GM12891 (cell line): Measurements from ENCODE around the gene PELI1.

ENCODE experiments used
- DNase-seq: peaks from one replicate; pipeline ENCODE4 v3.0.0; 2011; ENCODE audit warnings: low spot score; ENCODE audit not compliant: insufficient read length
- FAIRE-seq: peaks from 2 replicates; lab custom pipeline; 2011; peaks lifted over from hg19 to GRCh38; lab: Jason Lieb, UNC
- PAX5 ChIP-seq: IDR thresholded peaks from 2 replicates; pipeline ENCODE4 v1.6.1; 2011; ENCODE audit warnings: low read length, moderate library complexity, mild to moderate bottlenecking; ENCODE audit not compliant: insufficient read depth, severe bottlenecking
- POLR2A ChIP-seq: IDR thresholded peaks from 2 replicates; pipeline ENCODE4 v1.6.1; 2011; ENCODE audit warnings: low read depth, low read length, control low read depth
- POLR2AphosphoS5 ChIP-seq: IDR thresholded peaks from 2 replicates; pipeline ENCODE4 v1.6.1; 2011; ENCODE audit warnings: low read depth, low read length, control low read depth
- POU2F2 ChIP-seq: IDR thresholded peaks from 2 replicates; pipeline ENCODE4 v1.6.1; 2011; ENCODE audit warnings: low read depth, mild to moderate bottlenecking, control low read depth, low read length, moderate library complexity
- SPI1 ChIP-seq: IDR thresholded peaks from 2 replicates; pipeline ENCODE4 v1.6.1; 2011; ENCODE audit warnings: low read depth, low read length, control low read depth
- TAF1 ChIP-seq: IDR thresholded peaks from 2 replicates; pipeline ENCODE4 v1.6.1; 2011; ENCODE audit warnings: low read depth, low read length, control low read depth

The PELI1 gene

DNA sequence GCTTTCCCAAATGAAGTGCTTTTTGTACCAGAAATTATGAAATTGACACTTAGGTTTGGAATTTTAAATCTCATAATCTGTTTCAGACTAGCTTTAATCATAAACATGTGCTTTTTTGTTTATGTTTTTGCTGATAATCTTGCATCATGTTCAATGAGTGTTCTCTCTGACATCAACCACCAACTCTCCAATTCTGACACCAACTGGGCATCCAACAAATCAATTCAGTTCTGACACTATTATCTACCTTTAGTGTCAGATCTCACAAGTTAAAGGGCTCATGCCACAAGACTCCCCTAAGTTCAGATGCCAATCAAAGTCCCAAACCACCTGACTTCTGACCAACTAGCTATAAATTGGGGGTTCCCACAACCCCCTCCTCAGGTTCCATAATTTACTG lies 19.6 kb downstream of the PELI1 start:
- DNase-seq (no peak), FAIRE-seq (no peak)
- no peak for TF ChIP-seq SPI1
- TF ChIP-seq TAF1 = no peak
- TF ChIP-seq PAX5 = no peak
- TF ChIP-seq POLR2AphosphoS5 = no peak
- no peak for TF ChIP-seq POLR2A
- TF ChIP-seq POU2F2 = no peak

DNA sequence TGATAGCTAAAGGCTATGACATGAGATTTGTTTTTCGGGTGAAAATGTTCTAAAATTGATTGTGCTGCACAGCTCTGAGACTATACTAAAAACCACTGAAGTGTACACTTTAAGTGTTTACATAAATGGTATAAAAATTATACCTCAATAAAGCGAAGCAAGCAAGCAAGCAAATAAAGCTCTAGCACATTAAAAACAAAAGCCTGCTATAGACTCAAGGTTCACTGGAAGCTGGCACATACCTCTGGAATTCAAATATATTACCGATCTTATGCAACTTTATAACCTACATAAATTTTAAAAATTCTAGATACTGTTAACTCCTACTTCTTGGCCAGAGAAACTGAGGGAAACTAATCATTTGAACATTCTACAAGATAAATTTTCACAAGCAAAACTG lies 20.1 kb downstream of the PELI1 start:
- no peak for FAIRE-seq
- TF ChIP-seq POU2F2 (no peak), SPI1 (no peak), TAF1 (no peak), PAX5 (no peak), POLR2AphosphoS5 (no peak), POLR2A (no peak)
- DNase-seq = no peak

DNA sequence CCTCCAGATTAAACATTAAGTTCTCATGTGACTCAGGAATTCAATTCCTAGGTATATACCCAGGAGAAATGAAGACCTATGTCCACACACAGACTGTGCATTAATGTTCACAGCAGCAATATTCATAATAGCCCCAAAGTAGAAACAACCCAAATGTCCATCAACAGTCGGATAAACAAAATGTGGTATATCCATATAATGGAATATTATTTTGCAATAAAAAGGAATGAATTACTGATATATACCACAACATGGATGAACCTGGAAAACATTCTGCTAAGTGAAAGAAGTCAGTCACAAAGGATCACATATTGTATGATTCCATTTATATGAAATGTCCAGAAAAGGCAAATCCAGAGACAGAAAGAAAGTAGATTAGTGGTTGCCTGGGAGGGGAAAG lies 20.5 kb downstream of the PELI1 start:
- FAIRE-seq (peak; percentile 47), DNase-seq (no peak)
- TF ChIP-seq POU2F2 (no peak), POLR2AphosphoS5 (no peak), PAX5 (no peak)

DNA sequence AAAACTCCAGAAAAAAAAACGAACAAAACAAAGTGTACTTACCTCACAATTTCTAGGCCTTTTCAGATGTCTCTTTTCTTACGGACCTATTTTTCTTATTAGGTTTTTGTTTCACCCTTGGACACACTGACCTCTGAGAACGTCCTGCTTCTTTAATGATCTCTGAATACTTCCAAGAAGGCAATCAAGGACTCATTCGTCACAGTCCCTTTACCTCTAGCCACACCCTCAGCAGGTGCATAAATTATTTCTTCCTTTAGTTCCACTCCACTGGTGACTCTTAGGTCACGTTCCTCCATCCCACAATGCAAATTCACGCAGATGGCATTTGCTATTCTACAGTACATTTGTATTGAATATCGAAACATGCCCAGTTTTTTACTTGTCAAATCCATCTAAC lies 21.9 kb downstream of the PELI1 start:
- TF ChIP-seq POLR2A (no peak), POLR2AphosphoS5 (no peak), TAF1 (no peak), POU2F2 (no peak), SPI1 (no peak), PAX5 (no peak)
- DNase-seq = no peak
- peak; percentile 81 for FAIRE-seq

DNA sequence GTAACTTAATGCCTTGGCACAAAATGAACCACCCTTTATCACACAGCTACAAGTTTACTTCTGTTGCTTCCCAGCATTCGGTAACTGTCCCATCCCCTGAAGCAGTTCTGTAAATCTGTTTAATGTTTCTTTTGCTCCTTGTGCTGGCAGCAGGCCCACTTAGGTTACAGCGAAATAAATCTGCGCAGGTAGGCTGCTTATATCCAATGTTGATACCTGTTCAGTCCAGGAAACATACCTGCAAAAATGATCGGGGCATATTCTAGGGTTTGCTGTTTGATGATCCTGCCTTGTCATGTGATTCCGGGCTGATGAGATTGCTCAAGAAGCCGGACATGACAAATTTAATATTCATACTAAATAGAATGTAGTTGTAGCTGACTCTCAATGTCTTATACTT lies 23.3 kb downstream of the PELI1 start:
- FAIRE-seq (no peak), DNase-seq (no peak)
- TF ChIP-seq SPI1 (no peak), PAX5 (no peak), TAF1 (no peak)

DNA sequence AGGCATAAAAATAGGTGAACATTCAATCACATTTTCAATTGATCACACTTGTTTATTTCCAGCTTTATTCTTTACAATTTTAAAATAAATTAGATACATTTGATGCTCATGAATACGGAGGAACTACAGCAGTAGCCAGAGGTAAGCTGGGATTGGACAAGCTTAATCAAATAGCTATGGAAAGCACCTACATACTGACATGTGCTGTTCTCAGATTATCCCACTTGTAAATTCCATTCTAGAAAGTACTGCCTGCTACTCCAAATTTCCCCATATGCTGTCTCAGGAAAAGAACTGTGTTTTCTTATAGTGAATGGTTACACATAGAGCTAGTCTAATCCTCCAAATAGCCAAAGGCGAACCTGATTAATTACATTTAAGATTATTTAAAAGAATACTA lies 24.2 kb downstream of the PELI1 start:
- no peak for DNase-seq
- FAIRE-seq = no peak
- TF ChIP-seq POLR2A (no peak), POLR2AphosphoS5 (no peak), PAX5 (no peak), SPI1 (no peak), TAF1 (no peak), POU2F2 (no peak)

DNA sequence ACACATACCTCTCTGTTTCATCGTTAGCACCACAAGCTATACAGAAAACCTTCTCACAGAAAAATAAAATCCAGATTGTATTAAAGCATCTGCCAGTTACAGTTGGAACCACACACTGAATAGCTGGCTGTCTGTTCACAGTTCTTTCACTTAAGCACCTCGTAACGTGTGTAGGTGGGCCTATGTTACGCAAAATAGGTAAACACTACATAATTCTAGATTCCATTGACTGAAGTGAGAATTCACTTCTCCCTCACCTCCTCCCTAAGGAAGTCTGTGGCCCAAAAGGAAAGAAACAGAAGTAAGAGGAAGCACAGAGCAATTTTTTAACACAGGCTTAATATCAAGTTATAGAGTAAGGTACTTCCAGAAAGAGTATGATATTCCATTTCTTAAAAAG lies 24.9 kb downstream of the PELI1 start:
- no peak for DNase-seq
- FAIRE-seq = peak; percentile 54
- TF ChIP-seq PAX5 (no peak), SPI1 (no peak), POLR2A (no peak), TAF1 (no peak), POU2F2 (no peak), POLR2AphosphoS5 (no peak)

DNA sequence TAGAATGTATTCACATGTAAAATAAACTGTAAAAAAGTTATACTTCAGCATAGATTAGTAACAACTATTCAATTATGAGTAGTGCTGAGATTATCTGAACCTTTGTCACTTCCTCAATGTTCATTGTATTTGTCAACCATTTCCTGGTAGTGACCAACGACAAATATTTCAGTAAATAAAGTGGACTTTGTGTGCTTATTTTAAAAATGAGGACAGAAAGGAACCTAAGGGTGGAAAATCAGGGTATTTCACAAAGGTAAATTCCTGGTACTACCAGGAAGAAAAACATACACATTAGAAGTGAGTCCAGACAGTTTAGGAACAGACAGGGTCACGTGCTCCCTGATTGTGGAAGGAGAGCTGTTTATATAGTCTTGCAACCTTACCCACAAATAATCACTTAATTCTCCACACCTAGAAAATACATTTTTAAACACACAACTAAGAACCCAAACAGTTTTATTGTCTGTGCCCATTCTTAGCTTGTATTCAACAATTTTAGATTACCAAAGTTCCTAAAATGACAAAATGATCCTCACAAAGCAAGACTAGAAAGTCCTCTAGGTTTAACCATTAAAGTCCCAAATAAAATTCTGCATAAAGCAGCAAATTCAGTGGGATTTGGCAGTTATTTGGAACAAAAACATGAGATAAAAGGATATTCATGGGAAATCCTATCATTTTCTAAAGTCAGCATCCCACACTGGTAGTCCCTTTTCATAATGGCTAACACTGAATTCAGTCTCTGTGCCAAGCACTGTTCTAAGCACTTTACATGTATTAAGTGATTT lies 28.2 kb downstream of the PELI1 start:
- no peak for DNase-seq
- TF ChIP-seq SPI1 (peak; percentile 42; the same call in 1 of the 2 replicates), POLR2AphosphoS5 (no peak), PAX5 (no peak)
- peak; percentile 82 for FAIRE-seq

DNA sequence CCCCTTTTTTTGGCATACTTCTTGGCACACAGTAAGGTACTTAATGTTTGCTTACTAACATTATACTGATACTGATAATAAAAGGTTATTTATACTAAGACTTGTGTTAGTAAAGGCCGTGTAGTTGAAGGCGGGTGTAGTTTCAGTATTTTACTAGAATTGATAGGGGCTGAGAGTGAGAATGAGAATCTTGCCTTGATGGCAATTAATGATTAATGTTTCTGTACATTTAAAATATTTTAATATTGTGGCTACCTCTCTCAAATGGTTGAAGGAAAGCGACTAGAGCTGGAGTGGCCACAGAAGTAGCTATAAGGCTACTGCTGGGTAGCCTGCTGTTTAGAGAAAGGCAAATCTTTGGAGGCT lies 29.3 kb downstream of the PELI1 start:
- TF ChIP-seq POU2F2 (no peak), POLR2AphosphoS5 (no peak), TAF1 (no peak), PAX5 (no peak), POLR2A (no peak), SPI1 (no peak)
- FAIRE-seq (no peak), DNase-seq (no peak)

DNA sequence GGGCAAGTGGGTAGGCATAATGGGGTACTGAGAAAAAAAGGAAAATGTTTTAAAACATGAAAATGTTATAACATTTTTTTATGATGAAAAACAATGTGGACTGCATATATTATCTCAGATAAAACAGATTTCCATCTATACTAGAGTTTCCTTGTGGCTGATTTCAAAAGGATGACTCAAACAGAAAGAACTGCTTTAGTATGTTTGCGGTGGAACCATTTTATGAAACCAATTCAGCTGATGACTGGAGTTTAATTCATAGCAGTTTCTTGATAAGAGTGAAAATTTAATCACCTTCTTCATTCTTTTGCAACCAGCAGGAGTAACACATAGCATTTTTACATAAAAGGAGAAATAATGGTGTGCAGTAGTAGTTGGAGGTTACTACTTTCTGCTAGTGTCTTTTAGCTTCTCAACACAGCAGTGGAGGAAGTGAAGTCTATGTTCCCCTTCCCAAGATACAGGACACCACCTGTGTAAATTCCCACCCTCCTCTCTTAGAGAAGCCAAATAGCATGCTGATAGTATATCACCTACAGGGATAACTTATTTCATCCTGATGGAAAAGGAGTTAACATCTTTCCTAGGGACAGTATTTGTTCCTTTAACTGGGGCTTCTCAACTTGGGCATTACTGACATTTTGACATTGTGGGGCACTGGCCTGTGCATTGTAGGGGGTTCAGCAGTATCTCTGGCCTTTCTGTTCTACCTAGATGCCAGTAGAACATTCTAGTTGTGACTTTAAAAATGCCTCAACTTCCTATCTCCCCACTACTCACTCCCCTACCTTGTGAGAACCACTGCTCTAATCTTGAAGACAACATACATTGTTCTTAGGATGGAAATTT lies 29.9 kb downstream of the PELI1 start:
- no peak for TF ChIP-seq POLR2A
- no peak for TF ChIP-seq POU2F2
- TF ChIP-seq SPI1 = peak; percentile 38; the same call in 1 of the 2 replicates
- TF ChIP-seq TAF1 = no peak
- no peak for TF ChIP-seq POLR2AphosphoS5
- no peak for TF ChIP-seq PAX5
- DNase-seq (no peak), FAIRE-seq (peak; percentile 84)
